ENCODE measurements around the gene GALK2. TPM values are rescaled to one million over a fixed set of nuclear protein-coding genes. Genes with fewer than 3 reads are reported as not detected.

The GALK2 gene
- total and polyA plus RNA-seq, 8 donors = 23.1 to 43.1 (median 25.1) TPM

DNA sequence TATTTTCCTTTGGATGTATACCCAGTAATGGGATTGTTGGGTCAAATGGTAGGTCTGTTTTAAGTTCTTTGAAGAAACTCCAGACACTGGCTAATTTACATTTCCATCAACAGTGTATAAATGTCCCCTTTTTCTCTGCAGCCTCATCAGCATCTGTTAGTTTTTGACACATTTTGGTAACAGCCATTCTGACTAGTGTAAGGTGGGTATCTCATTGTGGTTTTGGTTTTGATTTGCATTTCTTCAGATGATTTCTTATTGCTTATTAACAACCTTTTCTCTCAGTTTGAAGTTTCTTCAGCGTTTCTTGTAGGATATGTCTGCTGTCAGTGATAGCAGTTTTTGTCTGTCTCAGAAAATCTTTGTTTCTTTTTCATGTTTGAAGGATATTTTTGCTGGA is 15.4 kb downstream of the GALK2 start:
- ATAC-seq (no peak), DNase-seq (no peak)
- Histone ChIP-seq H3K9me3 (no peaks in the 10 kb centered on the region), H3K4me3 (no peak overlapping the region), H3K36me3 (no peaks in the 10 kb centered on the region), H3K27ac (no peak overlapping the region), H3K4me1 (no peaks in the 10 kb centered on the region), H3K27me3 (no peaks in the 10 kb centered on the region)
- intact Hi-C loops (cut with DNase I) = no loop called here
- no peak for TF ChIP-seq CTCF (IDR thresholded peaks at IDR 0.05)

- DNase-seq = no peak
- H3K36me3 ChIP-seq = no peaks in the 10 kb centered on the region
- no peaks in the 10 kb centered on the region for H3K9me3 ChIP-seq
- H3K27ac ChIP-seq = no peak overlapping the region
- no peak for ATAC-seq
- intact Hi-C loops (cut with DNase I) = no loop called here
- H3K27me3 ChIP-seq = no peaks in the 10 kb centered on the region
- H3K4me3 ChIP-seq = no peak overlapping the region
- H3K4me1 ChIP-seq = no peaks in the 10 kb centered on the region
- TF ChIP-seq CTCF (IDR thresholded peaks at IDR 0.05) = no peak
Observed at GRCh38 chr15:49187549-49188245, 17.6 kb downstream of the GALK2 start.

GRCh38 chr15:49188933-49189332 is 18.9 kb downstream of the GALK2 start:
- Histone ChIP-seq H3K4me1 (no peaks in the 10 kb centered on the region), H3K36me3 (no peaks in the 10 kb centered on the region), H3K27ac (no peak overlapping the region), H3K9me3 (no peaks in the 10 kb centered on the region), H3K4me3 (no peak overlapping the region), H3K27me3 (no peaks in the 10 kb centered on the region)
- DNase-seq (no peak), ATAC-seq (no peak)
- no peak for TF ChIP-seq CTCF (IDR thresholded peaks at IDR 0.05)
- intact Hi-C loops (cut with DNase I) = no loop called here

- ATAC-seq = no peak
- H3K27ac ChIP-seq = no peak overlapping the region
- no peak overlapping the region for H3K4me3 ChIP-seq
- no peaks in the 10 kb centered on the region for H3K9me3 ChIP-seq
- H3K27me3 ChIP-seq = no peaks in the 10 kb centered on the region
- no peaks in the 10 kb centered on the region for H3K4me1 ChIP-seq
- no peaks in the 10 kb centered on the region for H3K36me3 ChIP-seq
- intact Hi-C loops (cut with DNase I) = no loop called here
- TF ChIP-seq CTCF (IDR thresholded peaks at IDR 0.05) = no peak
- no peak for DNase-seq
Observed at GRCh38 chr15:49189631-49190030, 19.6 kb downstream of the GALK2 start.

DNA sequence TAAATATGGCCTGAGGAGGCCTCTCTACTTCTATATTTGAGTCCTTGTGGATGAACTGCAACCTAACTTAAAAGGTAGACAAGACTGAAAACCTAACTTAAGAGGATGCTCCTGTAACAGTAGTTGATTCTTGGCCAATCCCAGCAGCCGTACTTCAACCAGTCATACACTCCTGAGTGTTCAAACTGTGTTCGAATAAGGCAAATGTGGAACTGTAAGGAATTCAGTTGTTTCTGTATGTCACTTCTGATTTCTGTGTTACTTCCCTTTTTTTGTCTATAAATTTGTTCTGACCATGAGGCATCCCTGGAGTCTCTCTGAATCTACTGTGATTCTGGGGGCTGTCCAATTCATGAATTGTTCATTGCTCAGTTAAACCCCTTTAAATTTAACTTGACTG is 20.5 kb downstream of the GALK2 start:
- H3K9me3 ChIP-seq = no peaks in the 10 kb centered on the region
- TF ChIP-seq CTCF (IDR thresholded peaks at IDR 0.05) = no peak
- DNase-seq (no peak), ATAC-seq (no peak)
- H3K4me3 ChIP-seq = no peak overlapping the region
- no peaks in the 10 kb centered on the region for H3K4me1 ChIP-seq
- intact Hi-C loops (cut with DNase I) = no loop called here
- no peak overlapping the region for H3K27ac ChIP-seq
- no peaks in the 10 kb centered on the region for H3K36me3 ChIP-seq
- no peaks in the 10 kb centered on the region for H3K27me3 ChIP-seq

Data from left lung (tissue), 10 donors.